Measurements from ENCODE around the gene RRAS.

GRCh38 chr19:49595819-49596404 lies 44.0 kb downstream of the RRAS start:
- TF ChIP-seq CTCF (IDR thresholded peaks at IDR 0.05) (no peak), POLR2A (IDR thresholded peaks at IDR 0.05) (no peak)

Measured in adrenal gland (tissue), 5 donors.